Ishikawa (cell line): ENCODE data around the gene SLC4A1AP.

Experiments used
- CEBPB ChIP-seq: IDR thresholded peaks from 2 replicates; pipeline ENCODE4 v1.6.1; 2012
- CREB1 ChIP-seq: IDR thresholded peaks from 2 replicates; pipeline ENCODE4 v1.6.1; 2012; ENCODE audit warnings: low read depth
- EGR1 ChIP-seq: IDR thresholded peaks from 2 replicates; pipeline ENCODE4 v1.6.1; 2012
- EP300 ChIP-seq: IDR thresholded peaks from 2 replicates; pipeline ENCODE4 v1.6.1; 2012; ENCODE audit warnings: borderline replicate concordance
- FOXM1 ChIP-seq: IDR thresholded peaks from 2 replicates; pipeline ENCODE4 v1.6.1; 2012; ENCODE audit warnings: low read depth, borderline replicate concordance
- NFIC ChIP-seq: IDR thresholded peaks from 2 replicates; pipeline ENCODE4 v1.6.1; 2012
- RAD21 ChIP-seq: IDR thresholded peaks from 2 replicates; pipeline ENCODE4 v1.6.1; 2012; ENCODE audit warnings: low read depth
- TAF1 ChIP-seq: IDR thresholded peaks from 2 replicates; pipeline ENCODE4 v1.6.1; 2012; ENCODE audit warnings: low read depth, mild to moderate bottlenecking
- TCF12 ChIP-seq: IDR thresholded peaks from 2 replicates; pipeline ENCODE4 v1.6.1; 2012; ENCODE audit warnings: low read depth
- TEAD4 ChIP-seq: IDR thresholded peaks from 2 replicates; pipeline ENCODE4 v1.6.1; 2012
- YY1 ChIP-seq: IDR thresholded peaks from 2 replicates; pipeline ENCODE4 v1.6.1; 2012; ENCODE audit warnings: low read depth
- ZBTB7A ChIP-seq: IDR thresholded peaks from 2 replicates; pipeline ENCODE4 v1.6.1; 2012; ENCODE audit warnings: low read depth
- TF ChIP-seq, protein P1 (sequence below): IDR thresholded peaks from 2 replicates; pipeline ENCODE4 v1.6.1; 2012
- TF ChIP-seq, protein P2 (sequence below): IDR thresholded peaks from 2 replicates; pipeline ENCODE4 v1.6.1; 2012; ENCODE audit warnings: low read depth, mild to moderate bottlenecking
- TF ChIP-seq, protein P3 (sequence below): IDR thresholded peaks from 2 replicates; pipeline ENCODE4 v1.6.1; 2012

Gene SLC4A1AP

DNA sequence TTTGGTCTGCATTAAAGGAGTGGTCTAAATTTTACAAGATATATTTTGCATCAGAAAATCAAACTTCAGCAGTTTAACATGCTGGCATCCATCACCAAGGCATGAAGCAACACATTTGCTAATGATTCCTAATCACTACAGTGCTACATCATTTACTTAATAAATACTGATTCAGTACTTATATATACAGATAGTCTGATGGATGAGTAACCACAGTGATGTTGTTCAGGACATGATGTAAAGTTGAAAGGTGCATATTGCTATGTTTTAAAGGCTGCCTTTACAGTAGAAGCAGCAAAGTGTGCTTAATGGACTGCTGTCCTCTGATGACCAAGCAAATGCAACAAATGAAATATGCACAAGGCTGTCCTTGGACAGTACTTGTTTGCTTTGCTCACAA, 11.3 kb upstream of the SLC4A1AP start:
- TF ChIP-seq, protein P1, sequence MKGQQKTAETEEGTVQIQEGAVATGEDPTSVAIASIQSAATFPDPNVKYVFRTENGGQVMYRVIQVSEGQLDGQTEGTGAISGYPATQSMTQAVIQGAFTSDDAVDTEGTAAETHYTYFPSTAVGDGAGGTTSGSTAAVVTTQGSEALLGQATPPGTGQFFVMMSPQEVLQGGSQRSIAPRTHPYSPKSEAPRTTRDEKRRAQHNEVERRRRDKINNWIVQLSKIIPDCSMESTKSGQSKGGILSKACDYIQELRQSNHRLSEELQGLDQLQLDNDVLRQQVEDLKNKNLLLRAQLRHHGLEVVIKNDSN = no peak
- no peak for TF ChIP-seq CREB1
- no peak for TF ChIP-seq EGR1
- TF ChIP-seq EP300 = no peak
- TF ChIP-seq TAF1 = no peak
- no peak for TF ChIP-seq NFIC
- TF ChIP-seq TEAD4 = no peak
- TF ChIP-seq YY1 = no peak
- TF ChIP-seq RAD21 = no peak
- TF ChIP-seq, protein P2, sequence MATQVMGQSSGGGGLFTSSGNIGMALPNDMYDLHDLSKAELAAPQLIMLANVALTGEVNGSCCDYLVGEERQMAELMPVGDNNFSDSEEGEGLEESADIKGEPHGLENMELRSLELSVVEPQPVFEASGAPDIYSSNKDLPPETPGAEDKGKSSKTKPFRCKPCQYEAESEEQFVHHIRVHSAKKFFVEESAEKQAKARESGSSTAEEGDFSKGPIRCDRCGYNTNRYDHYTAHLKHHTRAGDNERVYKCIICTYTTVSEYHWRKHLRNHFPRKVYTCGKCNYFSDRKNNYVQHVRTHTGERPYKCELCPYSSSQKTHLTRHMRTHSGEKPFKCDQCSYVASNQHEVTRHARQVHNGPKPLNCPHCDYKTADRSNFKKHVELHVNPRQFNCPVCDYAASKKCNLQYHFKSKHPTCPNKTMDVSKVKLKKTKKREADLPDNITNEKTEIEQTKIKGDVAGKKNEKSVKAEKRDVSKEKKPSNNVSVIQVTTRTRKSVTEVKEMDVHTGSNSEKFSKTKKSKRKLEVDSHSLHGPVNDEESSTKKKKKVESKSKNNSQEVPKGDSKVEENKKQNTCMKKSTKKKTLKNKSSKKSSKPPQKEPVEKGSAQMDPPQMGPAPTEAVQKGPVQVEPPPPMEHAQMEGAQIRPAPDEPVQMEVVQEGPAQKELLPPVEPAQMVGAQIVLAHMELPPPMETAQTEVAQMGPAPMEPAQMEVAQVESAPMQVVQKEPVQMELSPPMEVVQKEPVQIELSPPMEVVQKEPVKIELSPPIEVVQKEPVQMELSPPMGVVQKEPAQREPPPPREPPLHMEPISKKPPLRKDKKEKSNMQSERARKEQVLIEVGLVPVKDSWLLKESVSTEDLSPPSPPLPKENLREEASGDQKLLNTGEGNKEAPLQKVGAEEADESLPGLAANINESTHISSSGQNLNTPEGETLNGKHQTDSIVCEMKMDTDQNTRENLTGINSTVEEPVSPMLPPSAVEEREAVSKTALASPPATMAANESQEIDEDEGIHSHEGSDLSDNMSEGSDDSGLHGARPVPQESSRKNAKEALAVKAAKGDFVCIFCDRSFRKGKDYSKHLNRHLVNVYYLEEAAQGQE = no peak
- TF ChIP-seq, protein P3, sequence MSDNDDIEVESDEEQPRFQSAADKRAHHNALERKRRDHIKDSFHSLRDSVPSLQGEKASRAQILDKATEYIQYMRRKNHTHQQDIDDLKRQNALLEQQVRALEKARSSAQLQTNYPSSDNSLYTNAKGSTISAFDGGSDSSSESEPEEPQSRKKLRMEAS = no peak
- TF ChIP-seq TCF12 = no peak

DNA sequence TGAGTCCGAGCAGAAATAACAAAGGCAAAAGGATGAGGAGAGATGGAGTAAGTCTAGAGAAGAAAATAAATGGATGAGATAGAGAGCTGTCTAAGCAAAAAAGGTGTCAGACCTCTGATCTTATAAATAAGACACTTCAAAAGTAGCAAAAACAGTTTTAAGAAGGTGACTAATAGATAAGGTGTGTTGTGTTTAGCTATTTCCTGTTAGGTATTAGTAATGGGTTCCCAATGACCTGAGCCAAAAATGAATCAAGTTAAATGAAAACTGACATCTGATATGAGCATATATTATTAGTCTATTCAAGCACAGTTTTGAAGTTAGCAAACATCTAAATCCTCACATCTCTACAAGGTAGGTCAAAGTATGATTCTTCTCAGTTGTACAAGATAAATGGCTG, 10.9 kb upstream of the SLC4A1AP start:
- TF ChIP-seq FOXM1 = no peak
- no peak for TF ChIP-seq CEBPB
- no peak for TF ChIP-seq TCF12
- TF ChIP-seq RAD21 = no peak
- TF ChIP-seq YY1 = no peak
- TF ChIP-seq TEAD4 = no peak
- no peak for TF ChIP-seq TAF1

DNA sequence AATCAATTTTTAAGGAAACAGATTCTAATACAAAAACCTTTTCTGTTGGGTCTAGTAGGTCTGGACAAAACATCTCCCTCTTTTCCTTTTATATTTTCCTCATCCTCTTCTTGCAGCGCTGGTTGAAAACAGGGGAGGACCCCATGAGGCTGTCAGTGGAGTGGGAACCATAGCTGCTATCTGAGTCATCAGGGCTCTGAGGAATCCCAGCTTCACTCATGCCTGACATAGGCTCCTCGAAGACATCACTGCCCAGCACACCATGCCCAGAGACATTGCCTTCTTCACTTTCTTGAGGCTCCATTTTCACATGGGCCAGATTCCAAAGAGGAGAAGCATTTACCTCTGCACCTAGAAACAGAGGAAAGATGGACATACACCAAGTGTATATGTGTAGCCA, 10.3 kb upstream of the SLC4A1AP start:
- TF ChIP-seq EGR1 (no peak), TEAD4 (no peak), FOXM1 (no peak)
- TF ChIP-seq, protein P3 = no peak

DNA sequence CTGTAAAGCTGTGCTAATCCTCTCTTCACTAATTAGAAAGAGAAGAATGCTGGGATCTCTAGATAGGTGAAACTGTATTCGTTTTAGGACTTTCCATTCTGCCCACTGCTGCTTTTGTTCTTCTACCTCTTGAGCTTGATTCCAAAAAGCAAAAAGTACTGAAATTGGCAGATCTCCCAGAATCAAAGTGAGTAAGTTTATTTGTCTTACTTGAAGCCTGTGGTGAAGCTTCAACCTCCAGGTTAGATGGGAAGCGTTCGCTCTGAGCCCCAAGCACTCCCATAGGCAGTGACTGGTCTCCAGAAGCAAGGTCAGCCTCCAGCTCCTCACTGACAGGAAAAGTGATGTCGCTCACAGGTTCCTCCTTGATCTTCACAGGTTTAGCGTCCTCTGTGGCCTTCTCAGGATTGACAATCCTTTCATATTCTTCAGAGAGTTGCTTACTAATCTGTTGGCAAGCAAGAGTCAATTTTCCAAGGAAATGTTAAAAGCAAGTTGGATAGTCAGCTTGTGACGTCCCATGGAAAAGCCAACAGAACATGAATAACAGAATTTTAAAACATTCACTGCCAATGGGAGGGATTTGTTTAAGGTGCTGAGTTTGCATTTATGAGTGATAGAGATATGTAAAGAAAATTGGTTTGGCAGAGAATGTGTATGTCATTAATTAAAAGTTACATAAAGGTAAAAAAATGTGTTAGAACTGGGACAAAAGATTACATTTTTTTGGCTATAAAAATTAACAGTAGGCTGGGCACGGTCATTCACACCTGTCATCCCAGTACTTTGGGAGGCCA, 8.3 kb upstream of the SLC4A1AP start:
- TF ChIP-seq, protein P1 = no peak
- TF ChIP-seq EGR1 (no peak), RAD21 (no peak), CEBPB (no peak)

DNA sequence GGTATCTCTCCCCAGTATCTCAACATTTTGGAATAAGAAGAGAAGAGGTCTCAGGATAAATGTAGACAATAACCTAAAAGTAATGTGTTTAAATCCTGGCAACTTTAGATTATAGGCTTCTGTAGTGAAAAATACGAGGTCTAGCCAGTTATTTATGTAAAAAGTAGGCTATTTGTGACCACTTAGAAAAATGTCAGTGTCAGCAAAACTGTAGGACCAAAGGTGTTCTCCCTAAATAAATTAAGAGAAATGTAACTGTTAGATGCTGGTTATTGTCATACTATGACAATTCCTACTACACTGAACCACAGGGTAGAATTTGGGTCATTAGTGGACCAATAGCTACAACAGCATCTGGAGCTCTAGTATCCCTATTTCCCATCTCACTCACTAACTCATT, 2.3 kb upstream of the SLC4A1AP start:
- TF ChIP-seq RAD21 = no peak
- TF ChIP-seq, protein P3 = no peak
- TF ChIP-seq, protein P1 = no peak

DNA sequence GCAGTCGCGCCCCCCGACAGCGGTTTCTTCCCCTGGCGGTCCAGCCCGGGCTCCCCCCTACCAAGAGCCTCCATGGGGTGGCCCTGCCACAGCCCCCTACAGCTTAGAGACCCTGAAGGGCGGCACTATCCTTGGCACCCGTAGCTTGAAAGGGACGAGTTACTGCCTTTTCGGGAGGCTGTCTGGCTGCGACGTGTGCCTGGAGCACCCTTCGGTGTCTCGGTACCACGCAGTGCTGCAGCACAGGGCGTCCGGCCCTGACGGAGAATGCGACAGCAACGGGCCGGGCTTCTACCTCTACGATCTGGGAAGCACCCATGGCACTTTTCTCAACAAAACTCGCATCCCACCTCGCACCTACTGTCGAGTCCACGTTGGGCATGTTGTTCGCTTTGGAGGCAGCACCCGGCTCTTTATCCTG, 475 bp downstream of the SLC4A1AP start:
- TF ChIP-seq, protein P1 = no peak
- TF ChIP-seq EP300 (no peak), CEBPB (no peak), CREB1 (no peak), TEAD4 (no peak), FOXM1 (no peak), RAD21 (no peak), YY1 (no peak), EGR1 (no peak), TAF1 (no peak), NFIC (no peak), ZBTB7A (no peak), TCF12 (no peak)
- TF ChIP-seq, protein P2 = no peak
- TF ChIP-seq, protein P3 = no peak
